ENCODE results near the gene PRKCZ.

GRCh38 chr1:2072109-2072806, 22.0 kb downstream of the PRKCZ start:
- TF ChIP-seq REST (IDR thresholded peaks at IDR 0.05) (no peak), TAF1 (conservative IDR thresholded peaks at IDR 0.05) (no peak), CTCF (IDR thresholded peaks at IDR 0.05; ENCODE audit: low read depth, low read length, missing input control) (no peak), FOXA1 (IDR thresholded peaks at IDR 0.05) (no peak)
